Activated CD4-positive, alpha-beta T cell treated with anti-CD3 and anti-CD28 coated beads for 36 hours (primary cell): ENCODE data around the gene CRYGN. TPM values are rescaled to one million over a fixed set of nuclear protein-coding genes. Genes with fewer than 3 reads are reported as not detected.
A peak's percentile ranks its signal among the peaks of the same experiment; 100 is the strongest.

Experiments used
- ATAC-seq: fragments of 200-7000 bp; cut with Tn5 transposase; one replicate; pipeline ENCODE4 v1.10.0; 2021; ENCODE audit warnings: mild to moderate bottlenecking, moderate library complexity
- CTCF ChIA-PET: fragments of 350-600 bp; sonication (Branson Sonifier 250); formaldehyde crosslinking; loops from one replicate; lab custom pipeline; 2021; ENCODE audit warnings: antibody characterized with exemption; lab: Charles Lee
- POLR2A ChIA-PET: fragments of 350-600 bp; sonication (Branson Sonifier 250); formaldehyde crosslinking; loops from one replicate; lab custom pipeline; 2021; ENCODE audit warnings: antibody characterized with exemption, inconsistent platforms; lab: Charles Lee
- DNase-seq: peaks from one replicate; pipeline ENCODE4 v3.0.0-alpha.2; 2020
- H3K27ac Mint-ChIP-seq: one replicate; pipeline ENCODE4 v1.8.0; 2021; ENCODE audit warnings: mixed read lengths
- H3K27me3 Mint-ChIP-seq: one replicate; pipeline ENCODE4 v1.8.0; 2021; ENCODE audit warnings: mixed read lengths
- H3K36me3 Mint-ChIP-seq: one replicate; pipeline ENCODE4 v1.8.0; 2021; ENCODE audit warnings: low read depth, mixed read lengths
- H3K4me1 Mint-ChIP-seq: one replicate; pipeline ENCODE4 v1.8.0; 2021; ENCODE audit warnings: mixed read lengths
- H3K4me3 Mint-ChIP-seq: one replicate; pipeline ENCODE4 v1.8.0; 2021; ENCODE audit warnings: mild to moderate bottlenecking, moderate library complexity, mixed read lengths
- H3K9me3 Mint-ChIP-seq: one replicate; pipeline ENCODE4 v1.8.0; 2021; ENCODE audit warnings: low read depth, mixed read lengths
- intact Hi-C, 2 experiments: fragments of 100-400 bp; cut with DNase I in 1 of 2; cut with micrococcal nuclease in 1 of 2; formaldehyde crosslinking; loops; one replicate each; pipeline versions ENCODE4 v1.14.2 to v1.15.1; 2022 to 2024; cut with DNase I, micrococcal nuclease
- total RNA-seq, 2 experiments: library from RNA; stranded (reverse); gene quantifications; one replicate each; pipeline ENCODE4 v1.2.3, GENCODE V29; 2021

The CRYGN gene
- total RNA-seq, 2 experiments from 2014 or later, result 0.11 TPM; not detected in 1

- no peaks in the 10 kb centered on the region for H3K9me3 Mint-ChIP-seq
- CTCF ChIA-PET, result interaction anchor here (0.6 to 2.1 kb wide), 5 partner anchors 13 to 749 kb away, joined by 3 to 13 read pairs (median 3); no protein-coding TSS in a partner anchor
- DNase-seq (no peak), ATAC-seq (no peak)
- peaks cover 35% of the 10 kb centered on the region for H3K27me3 Mint-ChIP-seq
- POLR2A ChIA-PET, result interaction anchor here (0.7 kb wide), 1 partner anchor 17 kb away, joined by 3 read pairs; no protein-coding TSS in a partner anchor
- no peak overlapping the region for H3K4me3 Mint-ChIP-seq
- peaks cover 38% of the 10 kb centered on the region for H3K4me1 Mint-ChIP-seq
- no peak overlapping the region for H3K27ac Mint-ChIP-seq
- intact Hi-C loops, result loop anchor here in 1 of 2 experiments (5.0 kb wide), 1 partner anchor 35 kb away; no protein-coding TSS in a partner anchor
- no peaks in the 10 kb centered on the region for H3K36me3 Mint-ChIP-seq
These were observed 27.6 kb downstream of the CRYGN start for GRCh38 chr7:151412318-151412717.

- no peak overlapping the region for H3K4me3 Mint-ChIP-seq
- H3K27me3 Mint-ChIP-seq, result peaks cover 37% of the 10 kb centered on the region
- ATAC-seq (no peak), DNase-seq (no peak)
- intact Hi-C loops, result loop anchor here in 1 of 2 experiments (5.0 kb wide), 1 partner anchor 36 kb away; no protein-coding TSS in a partner anchor
- no peaks in the 10 kb centered on the region for H3K9me3 Mint-ChIP-seq
- no peaks in the 10 kb centered on the region for H3K36me3 Mint-ChIP-seq
- peaks cover 38% of the 10 kb centered on the region for H3K4me1 Mint-ChIP-seq
- H3K27ac Mint-ChIP-seq, result no peak overlapping the region
- ChIA-PET CTCF (interaction anchor here (0.6 to 2.1 kb wide), 5 partner anchors 9 to 750 kb away, joined by 3 to 13 read pairs (median 4); no protein-coding TSS in a partner anchor), POLR2A (interaction anchor here (0.7 kb wide), 1 partner anchor 18 kb away, joined by 3 read pairs; no protein-coding TSS in a partner anchor)
These were observed 28.4 kb downstream of the CRYGN start for GRCh38 chr7:151411551-151411950.

GRCh38 chr7:151410405-151411390 is 29.2 kb downstream of the CRYGN start:
- H3K27ac Mint-ChIP-seq, result no peak overlapping the region
- POLR2A ChIA-PET, result no interaction called here
- H3K4me1 Mint-ChIP-seq, result peaks cover 38% of the 10 kb centered on the region
- no peak overlapping the region for H3K4me3 Mint-ChIP-seq
- H3K9me3 Mint-ChIP-seq, result no peaks in the 10 kb centered on the region
- CTCF ChIA-PET, result interaction anchor here (1.1 to 1.6 kb wide), 2 partner anchors 8 to 39 kb away, joined by 4 to 5 read pairs; no protein-coding TSS in a partner anchor
- intact Hi-C loops, result loop anchor here in 1 of 2 experiments (5.0 kb wide), 1 partner anchor 37 kb away; no protein-coding TSS in a partner anchor
- peaks cover 37% of the 10 kb centered on the region for H3K27me3 Mint-ChIP-seq
- no peaks in the 10 kb centered on the region for H3K36me3 Mint-ChIP-seq
- DNase-seq (no peak), ATAC-seq (no peak)

GRCh38 chr7:151409667-151410404 is 30.1 kb downstream of the CRYGN start, which contains the start of gene WDR86:
TSS of gene WDR86 (minus strand) at chr7:151410038. CDS start at chr7:151409589, 449 bp downstream.
- DNase-seq, result no peak
- H3K36me3 Mint-ChIP-seq, result no peaks in the 10 kb centered on the region
- no peaks in the 10 kb centered on the region for H3K9me3 Mint-ChIP-seq
- peaks cover 37% of the 10 kb centered on the region for H3K27me3 Mint-ChIP-seq
- ATAC-seq, result no peak
- CTCF ChIA-PET, result interaction anchor here (0.6 kb wide), 1 partner anchor 54 kb away, joined by 5 read pairs; no protein-coding TSS in a partner anchor
- H3K4me1 Mint-ChIP-seq, result peaks cover 38% of the 10 kb centered on the region
- H3K27ac Mint-ChIP-seq, result peak within 1 kb of the TSS; percentile 5
- H3K4me3 Mint-ChIP-seq, result peak within 1 kb of the TSS; percentile 49
- POLR2A ChIA-PET, result no interaction called here
- intact Hi-C loops, result loop anchor here in 1 of 2 experiments (5.0 kb wide), 1 partner anchor 37 kb away; no protein-coding TSS in a partner anchor

- H3K9me3 Mint-ChIP-seq, result no peaks in the 10 kb centered on the region
- peak overlapping the region; percentile 5 for H3K27ac Mint-ChIP-seq
- ATAC-seq (peak; percentile 47), DNase-seq (peak; percentile 47)
- intact Hi-C loops, result no loop called here
- peak overlapping the region; percentile 49 for H3K4me3 Mint-ChIP-seq
- ChIA-PET CTCF (interaction anchor here (0.6 kb wide), 1 partner anchor 53 kb away, joined by 5 read pairs; no protein-coding TSS in a partner anchor), POLR2A (no interaction called here)
- peaks cover 36% of the 10 kb centered on the region for H3K27me3 Mint-ChIP-seq
- no peaks in the 10 kb centered on the region for H3K36me3 Mint-ChIP-seq
- H3K4me1 Mint-ChIP-seq, result peaks cover 31% of the 10 kb centered on the region
These were observed 30.9 kb downstream of the CRYGN start for GRCh38 chr7:151408839-151409666.

- DNase-seq (no peak), ATAC-seq (no peak)
- CTCF ChIA-PET, result no interaction called here
- H3K9me3 Mint-ChIP-seq, result no peaks in the 10 kb centered on the region
- H3K4me1 Mint-ChIP-seq, result peaks cover 26% of the 10 kb centered on the region
- no peaks in the 10 kb centered on the region for H3K36me3 Mint-ChIP-seq
- H3K27me3 Mint-ChIP-seq, result peaks cover 36% of the 10 kb centered on the region
- intact Hi-C loops, result no loop called here
- no peak overlapping the region for H3K27ac Mint-ChIP-seq
- H3K4me3 Mint-ChIP-seq, result peak overlapping the region; percentile 49
- POLR2A ChIA-PET, result no interaction called here
These were observed 31.5 kb downstream of the CRYGN start for GRCh38 chr7:151408498-151408838.

- intact Hi-C loops, result no loop called here
- H3K4me3 Mint-ChIP-seq, result no peak overlapping the region
- ChIA-PET CTCF (interaction anchor here (0.9 kb wide), 1 partner anchor 51 kb away, joined by 3 read pairs; no protein-coding TSS in a partner anchor), POLR2A (no interaction called here)
- H3K36me3 Mint-ChIP-seq, result no peaks in the 10 kb centered on the region
- peaks cover 27% of the 10 kb centered on the region for H3K27me3 Mint-ChIP-seq
- ATAC-seq (no peak), DNase-seq (no peak)
- no peak overlapping the region for H3K27ac Mint-ChIP-seq
- no peaks in the 10 kb centered on the region for H3K9me3 Mint-ChIP-seq
- peaks cover 15% of the 10 kb centered on the region for H3K4me1 Mint-ChIP-seq
These were observed 32.9 kb downstream of the CRYGN start for GRCh38 chr7:151406886-151407583.

- ChIA-PET POLR2A (no interaction called here), CTCF (interaction anchor here (0.9 kb wide), 1 partner anchor 51 kb away, joined by 3 read pairs; no protein-coding TSS in a partner anchor)
- intact Hi-C loops, result no loop called here
- ATAC-seq (no peak), DNase-seq (no peak)
- Mint-ChIP-seq H3K4me1 (peaks cover 10% of the 10 kb centered on the region), H3K27ac (no peak overlapping the region), H3K27me3 (peaks cover 19% of the 10 kb centered on the region), H3K9me3 (no peaks in the 10 kb centered on the region), H3K4me3 (no peak overlapping the region), H3K36me3 (no peaks in the 10 kb centered on the region)
These were observed 33.7 kb downstream of the CRYGN start for GRCh38 chr7:151406051-151406875.

- ChIA-PET POLR2A (no interaction called here), CTCF (no interaction called here)
- intact Hi-C loops, result no loop called here
- Mint-ChIP-seq H3K4me1 (peaks cover 6% of the 10 kb centered on the region), H3K9me3 (no peaks in the 10 kb centered on the region), H3K27me3 (peaks cover 12% of the 10 kb centered on the region), H3K4me3 (no peak overlapping the region), H3K27ac (no peak overlapping the region), H3K36me3 (no peaks in the 10 kb centered on the region)
- DNase-seq, result no peak
- ATAC-seq, result no peak
These were observed 34.4 kb downstream of the CRYGN start for GRCh38 chr7:151405588-151405987.
